Stomach smooth muscle (tissue), 2 donors: Measurements from ENCODE around the gene ESRRG.

Source experiments
- H3K27ac ChIP-seq: one replicate; pipeline ENCODE4 v1.7.0; 2013; ENCODE audit warnings: mild to moderate bottlenecking, low read length, inconsistent platforms
- H3K27me3 ChIP-seq, 2 donors: one replicate each; pipeline ENCODE4 v1.7.0; 2013; ENCODE audit warnings: low read length in 2 of 2; ENCODE audit not compliant: insufficient read depth in 2 of 2, control insufficient read depth in 1 of 2
- H3K36me3 ChIP-seq, 2 donors: one replicate each; pipeline ENCODE4 v1.7.0; 2013; ENCODE audit warnings: low read length in 2 of 2; ENCODE audit not compliant: control insufficient read depth in 2 of 2, insufficient read depth in 2 of 2
- H3K4me1 ChIP-seq: one replicate; pipeline ENCODE4 v1.7.0; 2013; ENCODE audit warnings: low read length; ENCODE audit not compliant: control insufficient read depth, insufficient read depth
- H3K4me3 ChIP-seq, 2 donors: one replicate each; pipeline ENCODE4 v1.7.0; 2013; ENCODE audit warnings: low read length in 2 of 2
- H3K9ac ChIP-seq, 2 donors: one replicate each; pipeline ENCODE4 v1.7.0; 2013; ENCODE audit warnings: low read length in 2 of 2, mild to moderate bottlenecking in 1 of 2
- H3K9me3 ChIP-seq, 2 donors: one replicate each; pipeline ENCODE4 v1.7.0; 2013; ENCODE audit warnings: low read length in 2 of 2; ENCODE audit not compliant: control insufficient read depth in 2 of 2
- donor health status: healthy.
- donor health status: Pancreatic carcinoma.

The ESRRG gene

DNA sequence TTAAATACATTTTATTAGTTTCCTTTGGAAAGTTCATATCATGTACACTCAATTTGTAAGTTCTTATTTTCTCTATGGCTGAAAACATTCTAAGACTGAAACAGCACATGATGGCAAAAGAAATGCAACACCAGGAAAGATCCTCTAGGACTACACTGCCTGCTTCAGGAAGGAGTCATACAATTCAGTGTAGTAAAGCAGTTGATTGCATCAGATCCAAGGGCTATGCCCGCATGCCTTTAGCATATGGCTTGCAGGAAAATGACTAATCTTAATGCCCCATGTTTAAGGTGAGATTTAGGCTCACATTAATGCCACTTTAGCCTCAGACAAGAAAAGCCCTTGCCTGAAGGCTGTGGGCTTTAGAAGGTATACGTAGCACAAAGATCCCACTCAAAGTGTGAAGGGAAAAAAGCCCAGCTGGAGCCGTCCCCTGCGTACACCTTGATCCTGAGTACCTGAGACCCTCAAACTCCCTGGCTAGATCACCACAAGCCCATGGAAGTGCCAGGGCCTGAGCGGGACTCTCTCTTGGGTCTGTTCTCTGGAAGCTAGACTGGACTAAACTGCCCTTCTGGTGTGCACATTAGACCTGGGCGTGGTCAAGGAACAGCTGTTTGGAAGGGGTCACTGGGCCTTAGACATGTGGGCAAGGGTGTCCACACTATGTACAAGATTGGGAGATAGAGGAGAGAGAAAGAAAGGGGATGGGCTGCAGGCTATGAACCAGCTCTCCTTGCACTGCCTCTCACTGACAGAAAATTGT is 52.9 kb downstream of the ESRRG start:
- Histone ChIP-seq H3K4me1 (no peaks in the 10 kb centered on the region), H3K27ac (no peak overlapping the region), H3K36me3 (no peaks in the 10 kb centered on the region), H3K9me3 (no peaks in the 10 kb centered on the region), H3K9ac (no peak overlapping the region), H3K27me3 (no peaks in the 10 kb centered on the region), H3K4me3 (no peak overlapping the region)

DNA sequence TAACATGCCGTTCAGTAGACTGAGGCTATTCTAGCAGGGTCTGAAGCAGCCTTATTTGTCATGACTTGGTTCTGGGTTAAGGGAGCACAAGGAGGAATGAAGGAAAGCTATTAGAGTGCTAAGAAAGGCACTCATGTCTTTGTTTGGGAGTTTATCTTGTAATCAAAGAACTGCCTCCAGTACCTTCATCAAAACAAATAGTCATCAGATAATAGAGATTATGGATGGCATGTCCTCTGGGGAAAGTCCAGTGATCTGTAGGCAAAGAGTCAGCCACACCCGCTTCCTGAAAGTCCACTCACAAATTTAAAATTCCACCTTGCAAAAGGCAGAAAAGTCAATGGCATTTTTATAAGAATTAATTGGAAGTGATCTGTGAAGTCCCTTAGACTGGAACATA is 56.8 kb downstream of the ESRRG start:
- H3K4me1 ChIP-seq: no peaks in the 10 kb centered on the region
- no peak overlapping the region for H3K4me3 ChIP-seq
- no peaks in the 10 kb centered on the region for H3K9me3 ChIP-seq
- no peak overlapping the region for H3K9ac ChIP-seq
- no peaks in the 10 kb centered on the region for H3K36me3 ChIP-seq
- H3K27ac ChIP-seq: no peak overlapping the region
- no peaks in the 10 kb centered on the region for H3K27me3 ChIP-seq

GRCh38 chr1:216665856-216666255 is 57.4 kb downstream of the ESRRG start:
- Histone ChIP-seq H3K4me1 (no peaks in the 10 kb centered on the region), H3K27me3 (no peaks in the 10 kb centered on the region), H3K9me3 (no peaks in the 10 kb centered on the region), H3K4me3 (no peak overlapping the region), H3K27ac (no peak overlapping the region), H3K9ac (no peak overlapping the region), H3K36me3 (no peaks in the 10 kb centered on the region)

- H3K4me3 ChIP-seq: no peak overlapping the region
- no peak overlapping the region for H3K9ac ChIP-seq
- H3K4me1 ChIP-seq: no peaks in the 10 kb centered on the region
- H3K27me3 ChIP-seq: no peaks in the 10 kb centered on the region
- no peak overlapping the region for H3K27ac ChIP-seq
- no peaks in the 10 kb centered on the region for H3K36me3 ChIP-seq
- no peaks in the 10 kb centered on the region for H3K9me3 ChIP-seq
Observed at GRCh38 chr1:216665406-216665805, 57.8 kb downstream of the ESRRG start.

GRCh38 chr1:216662681-216663080 is 60.5 kb downstream of the ESRRG start:
- Histone ChIP-seq H3K27ac (no peak overlapping the region), H3K4me3 (no peak overlapping the region), H3K9me3 (no peaks in the 10 kb centered on the region), H3K9ac (no peak overlapping the region), H3K36me3 (no peaks in the 10 kb centered on the region), H3K27me3 (no peaks in the 10 kb centered on the region), H3K4me1 (no peaks in the 10 kb centered on the region)

GRCh38 chr1:216660561-216660960 is 62.7 kb downstream of the ESRRG start:
- Histone ChIP-seq H3K36me3 (no peaks in the 10 kb centered on the region), H3K4me3 (no peak overlapping the region), H3K9ac (no peak overlapping the region)

DNA sequence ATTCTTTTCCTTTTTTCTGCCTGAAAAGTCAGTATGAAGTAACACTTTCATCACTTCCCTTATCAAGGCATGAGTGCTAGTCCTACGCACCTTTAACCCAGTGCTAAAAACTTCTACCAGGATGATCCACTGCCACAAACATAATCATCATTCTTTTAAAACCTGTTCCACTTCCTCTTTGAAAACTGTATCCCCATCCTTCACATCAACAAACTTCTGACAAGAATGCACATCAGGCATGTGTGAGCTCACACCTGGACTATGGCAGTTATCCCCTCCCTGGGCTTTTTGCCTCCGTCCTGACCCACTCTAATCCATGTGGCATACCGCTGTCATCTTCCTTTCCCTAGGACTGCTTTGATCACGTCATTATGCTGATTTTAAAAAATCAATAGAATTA is 70.2 kb downstream of the ESRRG start:
- Histone ChIP-seq H3K4me1 (no peaks in the 10 kb centered on the region), H3K27ac (no peak overlapping the region), H3K4me3 (no peak overlapping the region), H3K27me3 (no peaks in the 10 kb centered on the region), H3K9me3 (no peaks in the 10 kb centered on the region), H3K36me3 (no peaks in the 10 kb centered on the region), H3K9ac (no peak overlapping the region)

More at GRCh38 chr1:216660561-216660960, 62.7 kb downstream of the ESRRG start:
- Histone ChIP-seq H3K27me3 (no peaks in the 10 kb centered on the region), H3K9me3 (no peaks in the 10 kb centered on the region), H3K4me1 (no peaks in the 10 kb centered on the region), H3K27ac (no peak overlapping the region)

DNA sequence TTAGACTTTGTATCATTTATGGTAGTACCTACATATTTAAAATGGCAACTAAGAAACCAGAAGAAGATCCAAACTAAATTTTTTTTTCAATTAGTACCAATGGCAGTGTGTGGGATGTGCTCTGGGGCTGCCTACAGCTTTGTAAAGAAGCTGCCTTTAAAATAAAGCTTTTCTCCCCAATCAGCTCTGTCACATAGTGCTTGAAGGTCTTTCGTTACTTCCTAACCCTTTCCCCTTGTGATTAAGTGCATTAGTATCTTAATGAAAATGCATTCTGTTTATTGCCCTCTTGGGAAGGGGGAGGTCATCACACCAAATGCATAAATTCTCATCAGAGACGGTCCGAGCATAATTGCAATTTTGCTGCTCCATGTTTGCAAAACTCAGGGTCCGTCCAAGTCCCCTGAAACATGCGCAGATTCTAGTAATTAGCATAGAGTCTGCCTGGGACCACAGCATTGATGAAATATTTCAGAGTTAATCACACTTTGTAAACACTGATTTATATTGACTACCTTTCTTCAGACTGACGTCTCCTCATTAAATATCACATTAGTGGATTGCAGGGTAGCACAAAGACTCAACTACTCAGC is 71.3 kb downstream of the ESRRG start:
- Histone ChIP-seq H3K36me3 (no peaks in the 10 kb centered on the region), H3K27me3 (no peaks in the 10 kb centered on the region), H3K27ac (no peak overlapping the region), H3K9me3 (no peaks in the 10 kb centered on the region), H3K4me3 (no peak overlapping the region), H3K9ac (no peak overlapping the region), H3K4me1 (no peaks in the 10 kb centered on the region)

- H3K9ac ChIP-seq: no peak overlapping the region
- H3K9me3 ChIP-seq: no peaks in the 10 kb centered on the region
- H3K27me3 ChIP-seq: no peaks in the 10 kb centered on the region
- no peaks in the 10 kb centered on the region for H3K36me3 ChIP-seq
- no peak overlapping the region for H3K4me3 ChIP-seq
- no peaks in the 10 kb centered on the region for H3K4me1 ChIP-seq
- H3K27ac ChIP-seq: no peak overlapping the region
Observed at GRCh38 chr1:216643176-216643575, 80.1 kb downstream of the ESRRG start.

DNA sequence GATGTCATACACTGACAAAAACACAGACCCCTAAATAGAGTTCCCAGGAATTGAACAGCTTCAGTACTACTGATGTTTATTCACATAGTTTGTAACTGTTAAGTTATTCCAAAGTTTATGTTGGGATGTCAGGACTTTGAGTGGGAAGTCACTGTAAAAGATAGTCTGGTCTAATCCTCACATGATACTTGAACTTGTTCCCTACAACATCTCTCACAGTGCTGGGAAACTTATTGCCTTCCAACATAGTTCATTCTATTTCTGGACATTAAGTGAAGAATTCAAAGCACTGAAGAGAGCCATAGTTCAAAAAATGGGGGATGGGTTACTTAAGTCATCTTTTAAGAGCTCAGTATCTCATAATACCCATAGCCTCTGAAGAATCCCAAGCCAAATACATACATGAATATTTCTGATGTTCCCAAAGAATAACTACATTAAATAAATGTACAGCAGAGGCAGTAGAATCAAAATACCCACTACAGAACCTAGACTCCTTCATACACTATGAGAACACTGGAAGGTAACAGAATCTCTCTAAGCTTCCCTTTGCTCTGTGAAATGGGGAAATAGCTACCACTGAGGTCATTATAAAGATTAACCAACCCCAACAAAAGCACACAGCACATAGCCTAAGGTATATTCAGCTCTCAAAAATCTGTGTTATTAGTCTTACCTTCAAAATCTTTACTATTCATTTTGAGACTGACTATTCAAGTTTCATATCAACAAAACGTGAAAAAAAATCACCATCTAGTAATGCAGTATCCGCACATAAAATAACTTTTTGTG is 81.4 kb downstream of the ESRRG start:
- Histone ChIP-seq H3K27me3 (no peaks in the 10 kb centered on the region), H3K4me1 (no peaks in the 10 kb centered on the region), H3K9ac (no peak overlapping the region), H3K27ac (no peak overlapping the region), H3K4me3 (no peak overlapping the region), H3K36me3 (no peaks in the 10 kb centered on the region), H3K9me3 (no peaks in the 10 kb centered on the region)

GRCh38 chr1:216640100-216640499 is 83.1 kb downstream of the ESRRG start:
- H3K9me3 ChIP-seq: no peaks in the 10 kb centered on the region

More at GRCh38 chr1:216640100-216640499, 83.1 kb downstream of the ESRRG start:
- Histone ChIP-seq H3K4me1 (no peaks in the 10 kb centered on the region), H3K9ac (no peak overlapping the region), H3K4me3 (no peak overlapping the region), H3K27ac (no peak overlapping the region), H3K27me3 (no peaks in the 10 kb centered on the region), H3K36me3 (no peaks in the 10 kb centered on the region)
